Fibroblast of mammary gland (primary cell): ENCODE measurements around the gene PTPRCAP.

ENCODE experiments used
- DNase-seq: peaks from one replicate; pipeline ENCODE4 v3.0.0-alpha.2; 2010; ENCODE audit warnings: low read depth
- H3K4me3 ChIP-seq: 2 replicates; pipeline ENCODE4 v1.5.1; 2011; ENCODE audit warnings: low read depth, mild to moderate bottlenecking, low read length, moderate library complexity; ENCODE audit not compliant: control insufficient read depth
- CTCF ChIP-seq: conservative IDR thresholded peaks from 2 replicates; pipeline ENCODE4 v1.5.1; 2011; ENCODE audit warnings: low read depth, low read length, inconsistent platforms; ENCODE audit not compliant: control insufficient read depth, insufficient read depth

Gene PTPRCAP

DNA sequence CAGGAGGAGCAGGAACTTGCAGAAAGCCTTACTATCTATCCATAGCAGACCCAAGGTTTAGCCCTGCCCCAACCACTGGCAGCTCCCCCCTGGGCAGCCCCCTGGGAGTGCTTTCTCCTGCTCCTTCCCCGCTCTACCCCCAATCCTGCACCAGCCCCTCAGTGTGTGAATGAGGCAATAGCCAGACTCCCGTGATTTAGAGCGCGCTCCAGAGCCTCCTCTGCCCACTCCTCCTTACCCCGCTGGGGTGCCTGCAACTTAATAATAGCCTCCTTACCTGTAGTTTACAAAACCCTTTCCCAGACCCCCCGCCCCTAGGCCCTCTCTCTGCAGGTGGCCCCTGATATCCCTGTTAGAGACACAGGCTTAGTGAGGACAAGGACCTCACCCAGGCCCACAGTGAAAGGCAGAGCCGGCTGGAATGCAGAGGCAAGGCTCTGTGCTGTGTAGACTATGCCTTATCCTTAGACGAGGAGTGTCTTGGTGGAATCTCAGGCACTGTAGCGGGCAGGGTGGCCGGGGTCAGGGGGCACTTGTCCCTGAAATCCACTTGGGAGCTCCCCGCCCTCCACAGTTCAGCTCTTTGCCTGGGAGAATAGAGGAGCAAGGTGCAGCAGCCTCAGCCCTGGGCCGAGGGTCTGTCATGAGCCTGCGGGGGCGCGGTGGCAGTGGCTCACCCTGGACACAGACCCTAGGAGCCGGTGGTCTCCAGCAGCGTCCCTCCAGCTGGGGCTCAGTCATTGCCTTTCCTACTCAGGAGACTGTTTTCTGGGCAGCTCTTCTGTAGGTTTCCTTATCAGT, 26.3 kb downstream of the PTPRCAP start:
- no peak overlapping the region for H3K4me3 ChIP-seq
- DNase-seq = no peak
- TF ChIP-seq CTCF = no peak

DNA sequence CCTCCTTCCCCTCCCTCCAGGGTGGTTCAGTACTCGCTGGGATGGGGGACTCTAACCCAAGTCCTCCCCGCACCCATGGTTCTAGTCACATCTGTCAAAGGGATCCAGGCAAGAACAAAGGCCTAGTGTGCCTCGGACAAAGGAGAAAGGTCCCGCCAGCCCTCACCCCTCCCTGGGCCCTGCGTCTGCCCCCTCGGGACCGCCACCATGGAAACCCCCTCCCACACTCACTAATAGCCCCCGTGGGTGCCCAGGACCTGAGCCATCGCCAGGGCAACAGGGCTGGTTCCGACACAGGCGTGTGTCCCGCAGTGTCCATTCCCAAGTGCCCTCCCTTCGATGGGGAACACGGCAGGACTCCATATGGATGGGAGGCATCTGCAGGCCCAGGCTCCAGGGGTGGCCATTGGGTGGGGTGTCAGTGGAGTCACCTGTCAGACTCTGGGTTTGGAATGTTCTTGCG, 27.1 kb downstream of the PTPRCAP start:
- TF ChIP-seq CTCF = no peak
- no peak overlapping the region for H3K4me3 ChIP-seq
- no peak for DNase-seq

GRCh38 chr11:67409781-67410368, 27.6 kb downstream of the PTPRCAP start:
- no peak for TF ChIP-seq CTCF
- DNase-seq = no peak
- H3K4me3 ChIP-seq = no peak overlapping the region

DNA sequence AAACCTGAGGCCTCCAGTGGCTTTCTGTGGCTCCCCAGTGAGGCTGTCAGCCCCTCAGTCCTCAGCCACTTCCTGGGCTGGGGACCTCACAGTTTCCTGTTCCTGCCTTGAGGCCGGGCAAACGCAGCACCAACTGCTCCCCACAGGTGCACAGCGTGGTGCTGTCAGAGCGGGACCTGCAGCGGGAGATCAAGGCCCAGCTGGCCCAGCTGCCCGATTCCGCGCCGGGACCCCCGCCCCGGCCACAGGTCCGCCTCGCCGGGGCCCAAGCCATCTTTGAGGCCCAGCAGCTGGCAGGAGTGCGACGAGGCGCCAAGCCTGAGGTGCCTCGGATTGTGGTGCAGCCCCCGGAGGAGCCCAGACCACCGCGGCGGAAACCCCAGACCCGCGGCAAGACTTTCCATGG, 28.2 kb downstream of the PTPRCAP start:
- TF ChIP-seq CTCF = no peak
- no peak overlapping the region for H3K4me3 ChIP-seq
- no peak for DNase-seq

DNA sequence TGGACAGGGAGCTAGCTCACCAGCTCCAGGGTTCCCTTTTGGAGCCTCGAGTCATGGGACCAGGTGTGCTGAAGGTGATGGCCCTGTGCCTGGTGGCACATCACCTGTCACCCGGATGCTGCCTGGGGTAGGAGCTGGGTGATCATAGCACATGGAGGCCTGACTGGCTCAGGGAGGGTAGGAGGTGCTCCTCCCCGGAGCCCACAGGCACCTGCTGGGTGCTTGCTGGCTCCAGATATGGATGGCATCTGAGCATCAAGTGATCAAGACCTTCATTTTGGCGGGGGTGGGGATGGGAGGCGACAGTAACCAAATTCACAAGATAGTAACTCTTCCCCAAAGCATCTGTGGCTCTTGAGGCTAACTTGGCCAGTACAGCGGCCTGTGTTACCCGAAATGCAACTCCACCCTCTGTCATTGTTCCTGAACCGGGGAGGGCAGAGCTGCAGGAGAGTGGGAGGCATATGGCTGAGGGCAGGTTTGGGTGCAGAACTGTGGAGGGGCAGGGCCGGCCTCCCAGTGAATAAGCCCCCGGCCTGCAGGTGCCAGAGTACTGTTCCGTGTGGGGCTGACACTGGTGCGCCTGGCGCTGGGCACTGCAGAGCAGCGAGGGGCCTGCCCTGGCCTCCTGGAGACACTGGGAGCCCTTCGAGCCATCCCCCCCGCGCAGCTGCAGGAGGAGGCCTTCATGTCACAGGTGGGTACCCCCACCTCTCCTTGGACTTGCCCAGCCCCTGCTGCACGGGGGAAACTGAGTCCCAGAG, 28.9 kb downstream of the PTPRCAP start:
- H3K4me3 ChIP-seq = no peak overlapping the region
- DNase-seq = no peak
- TF ChIP-seq CTCF = no peak

DNA sequence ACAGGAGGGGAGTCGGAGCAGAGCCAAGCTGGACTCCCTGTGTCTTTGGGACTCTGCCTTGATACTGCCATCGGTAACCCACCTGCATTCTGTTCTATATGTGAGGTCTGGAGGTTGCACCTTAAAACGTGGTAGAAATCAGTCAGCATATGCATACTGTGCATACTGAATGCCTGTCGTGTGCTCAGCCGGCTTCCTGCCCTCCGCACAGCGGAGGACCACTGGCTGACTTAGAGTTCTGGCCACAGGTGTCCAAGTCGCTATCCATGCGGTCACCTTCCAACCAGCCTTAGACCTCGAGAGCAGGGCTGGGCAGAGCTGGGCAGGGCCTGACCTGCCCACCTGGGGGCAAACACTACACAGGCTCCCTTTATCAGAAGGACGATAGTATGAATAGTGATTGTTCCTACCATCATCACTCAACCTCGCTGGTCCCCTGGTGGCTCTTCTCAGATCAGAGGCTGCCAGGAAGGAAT, 29.8 kb downstream of the PTPRCAP start:
- H3K4me3 ChIP-seq = no peak overlapping the region
- no peak for DNase-seq
- TF ChIP-seq CTCF = no peak
